ENCODE measurements around the gene CFAP58.

- TF ChIP-seq POLR2AphosphoS5 (IDR thresholded peaks at IDR 0.05; ENCODE audit: insufficient read depth, low read depth, low read length) (no peak), MAX (IDR thresholded peaks at IDR 0.05; ENCODE audit: insufficient read depth, insufficient read length) (no peak), EZH2 (IDR thresholded peaks at IDR 0.05; ENCODE audit: borderline replicate concordance, low read depth, low read length, severe bottlenecking) (no peak), POLR2A (IDR thresholded peaks at IDR 0.05; ENCODE audit: low read depth, low read length) (no peak)
Observed at GRCh38 chr10:104492329-104492940, 138.8 kb downstream of the CFAP58 start.
